SK-N-SH treated with all-trans-retinoic acid at 6 μM for 48 hours (cell line): ENCODE results near the gene PROM1.

ENCODE experiments used
- ATAC-seq: fragments of 200-7000 bp; cut with Tn5 transposase; 3 replicates; pipeline ENCODE4 v1.9.1; 2020; ENCODE audit warnings: mild to moderate bottlenecking, moderate library complexity
- ARNTL ChIP-seq: fragments of 450-650 bp; formaldehyde crosslinking; IDR thresholded peaks from 2 replicates; pipeline ENCODE4 v1.5.0; 2020; ENCODE audit warnings: low read depth, mild to moderate bottlenecking, moderate library complexity, borderline replicate concordance
- BACH2 ChIP-seq: fragments of 250-450 bp; sonication (Bioruptor Pico); IDR thresholded peaks from 2 replicates; pipeline ENCODE4 v1.9.0; 2021; ENCODE audit warnings: mild to moderate bottlenecking, borderline replicate concordance
- ESRRG ChIP-seq: fragments of 250-450 bp; sonication (Bioruptor Pico); IDR thresholded peaks from 2 replicates; pipeline ENCODE4 v1.6.1; 2021; ENCODE audit warnings: mild to moderate bottlenecking
- GLIS3 ChIP-seq: fragments of 250-450 bp; sonication (Bioruptor Pico); IDR thresholded peaks from 2 replicates; pipeline ENCODE4 v1.5.0; 2020; ENCODE audit warnings: mild to moderate bottlenecking, moderate library complexity
- ISL1 ChIP-seq: fragments of 250-450 bp; sonication (Bioruptor Pico); IDR thresholded peaks from 2 replicates; pipeline ENCODE4 v2.1.2; 2022; ENCODE audit warnings: mild to moderate bottlenecking, moderate library complexity
- OSR1 ChIP-seq: fragments of 250-450 bp; sonication (Bioruptor Pico); IDR thresholded peaks from 2 replicates; pipeline ENCODE4 v1.8.0; 2022; ENCODE audit warnings: moderate library complexity, mild to moderate bottlenecking, inconsistent platforms
- POU6F1 ChIP-seq: fragments of 250-450 bp; sonication (Bioruptor Pico); IDR thresholded peaks from 2 replicates; pipeline ENCODE4 v1.8.0; 2021; ENCODE audit warnings: low read depth, mild to moderate bottlenecking, moderate library complexity, borderline replicate concordance
- PPARA ChIP-seq: fragments of 250-450 bp; sonication (Bioruptor Pico); IDR thresholded peaks from 2 replicates; pipeline ENCODE4 v1.5.0; 2020; ENCODE audit warnings: mild to moderate bottlenecking, borderline replicate concordance
- SNAI2 ChIP-seq: fragments of 250-450 bp; sonication (Bioruptor Pico); IDR thresholded peaks from 2 replicates; pipeline ENCODE4 v1.5.0; 2020; ENCODE audit warnings: mild to moderate bottlenecking, moderate library complexity
- TCF4 ChIP-seq: fragments of 250-450 bp; sonication (Bioruptor Pico); IDR thresholded peaks from 2 replicates; pipeline ENCODE4 v1.8.0; 2021; ENCODE audit warnings: mild to moderate bottlenecking, moderate library complexity, borderline replicate concordance
- ZC3H10 ChIP-seq: fragments of 250-450 bp; sonication (Bioruptor Pico); IDR thresholded peaks from 2 replicates; pipeline ENCODE4 v1.5.1; 2021; ENCODE audit warnings: mild to moderate bottlenecking, moderate library complexity
- ZFP3 ChIP-seq: fragments of 250-450 bp; sonication (Bioruptor Pico); IDR thresholded peaks from 2 replicates; pipeline ENCODE4 v1.5.0; 2020; ENCODE audit warnings: mild to moderate bottlenecking, moderate library complexity
- ZFP30 ChIP-seq: fragments of 450-650 bp; formaldehyde crosslinking; IDR thresholded peaks from 2 replicates; pipeline ENCODE4 v1.5.0; 2022; ENCODE audit warnings: mild to moderate bottlenecking, moderate library complexity
- ZNF70 ChIP-seq: fragments of 450-650 bp; formaldehyde crosslinking; IDR thresholded peaks from 2 replicates; pipeline ENCODE4 v1.5.0; 2020; ENCODE audit warnings: mild to moderate bottlenecking, moderate library complexity
- ZNF8 ChIP-seq: fragments of 450-650 bp; formaldehyde crosslinking; IDR thresholded peaks from 2 replicates; pipeline ENCODE4 v1.5.0; 2020; ENCODE audit warnings: mild to moderate bottlenecking, moderate library complexity
- TF ChIP-seq, protein P1 (sequence below): fragments of 250-450 bp; sonication (Bioruptor Pico); IDR thresholded peaks from 2 replicates; pipeline ENCODE4 v1.5.1; 2020; ENCODE audit warnings: low read depth, mild to moderate bottlenecking, moderate library complexity
- TF ChIP-seq, protein P2 (sequence below): fragments of 250-450 bp; sonication (Bioruptor Pico); IDR thresholded peaks from 2 replicates; pipeline ENCODE4 v1.5.0; 2020; ENCODE audit warnings: mild to moderate bottlenecking, moderate library complexity
- TF ChIP-seq, protein P3 (sequence below): fragments of 250-450 bp; sonication (Bioruptor Pico); IDR thresholded peaks from 2 replicates; pipeline ENCODE4 v1.8.0; 2020; ENCODE audit warnings: mild to moderate bottlenecking, moderate library complexity, borderline replicate concordance
- TF ChIP-seq, protein P4 (sequence below): fragments of 250-450 bp; sonication (Bioruptor Pico); IDR thresholded peaks from 2 replicates; pipeline ENCODE4 v1.5.1; 2021; ENCODE audit warnings: mild to moderate bottlenecking, moderate library complexity

The PROM1 gene

GRCh38 chr4:16078195-16078760, 5.5 kb downstream of the PROM1 start:
- no peak for TF ChIP-seq ZNF70
- TF ChIP-seq, protein P1, sequence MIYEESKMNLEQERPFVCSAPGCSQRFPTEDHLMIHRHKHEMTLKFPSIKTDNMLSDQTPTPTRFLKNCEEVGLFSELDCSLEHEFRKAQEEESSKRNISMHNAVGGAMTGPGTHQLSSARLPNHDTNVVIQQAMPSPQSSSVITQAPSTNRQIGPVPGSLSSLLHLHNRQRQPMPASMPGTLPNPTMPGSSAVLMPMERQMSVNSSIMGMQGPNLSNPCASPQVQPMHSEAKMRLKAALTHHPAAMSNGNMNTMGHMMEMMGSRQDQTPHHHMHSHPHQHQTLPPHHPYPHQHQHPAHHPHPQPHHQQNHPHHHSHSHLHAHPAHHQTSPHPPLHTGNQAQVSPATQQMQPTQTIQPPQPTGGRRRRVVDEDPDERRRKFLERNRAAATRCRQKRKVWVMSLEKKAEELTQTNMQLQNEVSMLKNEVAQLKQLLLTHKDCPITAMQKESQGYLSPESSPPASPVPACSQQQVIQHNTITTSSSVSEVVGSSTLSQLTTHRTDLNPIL (CRISPR knock-in tag), result no peak
- no peak for TF ChIP-seq SNAI2
- TF ChIP-seq ARNTL, result no peak
- TF ChIP-seq ESRRG (CRISPR knock-in tag), result no peak
- TF ChIP-seq, protein P2, sequence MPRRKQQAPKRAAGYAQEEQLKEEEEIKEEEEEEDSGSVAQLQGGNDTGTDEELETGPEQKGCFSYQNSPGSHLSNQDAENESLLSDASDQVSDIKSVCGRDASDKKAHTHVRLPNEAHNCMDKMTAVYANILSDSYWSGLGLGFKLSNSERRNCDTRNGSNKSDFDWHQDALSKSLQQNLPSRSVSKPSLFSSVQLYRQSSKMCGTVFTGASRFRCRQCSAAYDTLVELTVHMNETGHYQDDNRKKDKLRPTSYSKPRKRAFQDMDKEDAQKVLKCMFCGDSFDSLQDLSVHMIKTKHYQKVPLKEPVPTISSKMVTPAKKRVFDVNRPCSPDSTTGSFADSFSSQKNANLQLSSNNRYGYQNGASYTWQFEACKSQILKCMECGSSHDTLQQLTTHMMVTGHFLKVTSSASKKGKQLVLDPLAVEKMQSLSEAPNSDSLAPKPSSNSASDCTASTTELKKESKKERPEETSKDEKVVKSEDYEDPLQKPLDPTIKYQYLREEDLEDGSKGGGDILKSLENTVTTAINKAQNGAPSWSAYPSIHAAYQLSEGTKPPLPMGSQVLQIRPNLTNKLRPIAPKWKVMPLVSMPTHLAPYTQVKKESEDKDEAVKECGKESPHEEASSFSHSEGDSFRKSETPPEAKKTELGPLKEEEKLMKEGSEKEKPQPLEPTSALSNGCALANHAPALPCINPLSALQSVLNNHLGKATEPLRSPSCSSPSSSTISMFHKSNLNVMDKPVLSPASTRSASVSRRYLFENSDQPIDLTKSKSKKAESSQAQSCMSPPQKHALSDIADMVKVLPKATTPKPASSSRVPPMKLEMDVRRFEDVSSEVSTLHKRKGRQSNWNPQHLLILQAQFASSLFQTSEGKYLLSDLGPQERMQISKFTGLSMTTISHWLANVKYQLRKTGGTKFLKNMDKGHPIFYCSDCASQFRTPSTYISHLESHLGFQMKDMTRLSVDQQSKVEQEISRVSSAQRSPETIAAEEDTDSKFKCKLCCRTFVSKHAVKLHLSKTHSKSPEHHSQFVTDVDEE (CRISPR knock-in tag), result no peak
- TF ChIP-seq, protein P3, sequence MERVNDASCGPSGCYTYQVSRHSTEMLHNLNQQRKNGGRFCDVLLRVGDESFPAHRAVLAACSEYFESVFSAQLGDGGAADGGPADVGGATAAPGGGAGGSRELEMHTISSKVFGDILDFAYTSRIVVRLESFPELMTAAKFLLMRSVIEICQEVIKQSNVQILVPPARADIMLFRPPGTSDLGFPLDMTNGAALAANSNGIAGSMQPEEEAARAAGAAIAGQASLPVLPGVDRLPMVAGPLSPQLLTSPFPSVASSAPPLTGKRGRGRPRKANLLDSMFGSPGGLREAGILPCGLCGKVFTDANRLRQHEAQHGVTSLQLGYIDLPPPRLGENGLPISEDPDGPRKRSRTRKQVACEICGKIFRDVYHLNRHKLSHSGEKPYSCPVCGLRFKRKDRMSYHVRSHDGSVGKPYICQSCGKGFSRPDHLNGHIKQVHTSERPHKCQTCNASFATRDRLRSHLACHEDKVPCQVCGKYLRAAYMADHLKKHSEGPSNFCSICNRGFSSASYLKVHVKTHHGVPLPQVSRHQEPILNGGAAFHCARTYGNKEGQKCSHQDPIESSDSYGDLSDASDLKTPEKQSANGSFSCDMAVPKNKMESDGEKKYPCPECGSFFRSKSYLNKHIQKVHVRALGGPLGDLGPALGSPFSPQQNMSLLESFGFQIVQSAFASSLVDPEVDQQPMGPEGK, result no peak
- no peak for TF ChIP-seq ZC3H10
- no peak for TF ChIP-seq OSR1 (CRISPR knock-in tag)
- no peak for TF ChIP-seq ZFP30 (CRISPR knock-in tag)
- TF ChIP-seq GLIS3 (CRISPR knock-in tag), result no peak
- TF ChIP-seq ISL1, result no peak
- TF ChIP-seq PPARA (CRISPR knock-in tag), result no peak
- TF ChIP-seq POU6F1 (CRISPR knock-in tag), result no peak
- TF ChIP-seq ZFP3 (CRISPR knock-in tag), result no peak
- no peak for TF ChIP-seq ZNF8
- TF ChIP-seq BACH2 (CRISPR knock-in tag), result no peak
- TF ChIP-seq TCF4 (CRISPR knock-in tag), result no peak
- TF ChIP-seq, protein P4, sequence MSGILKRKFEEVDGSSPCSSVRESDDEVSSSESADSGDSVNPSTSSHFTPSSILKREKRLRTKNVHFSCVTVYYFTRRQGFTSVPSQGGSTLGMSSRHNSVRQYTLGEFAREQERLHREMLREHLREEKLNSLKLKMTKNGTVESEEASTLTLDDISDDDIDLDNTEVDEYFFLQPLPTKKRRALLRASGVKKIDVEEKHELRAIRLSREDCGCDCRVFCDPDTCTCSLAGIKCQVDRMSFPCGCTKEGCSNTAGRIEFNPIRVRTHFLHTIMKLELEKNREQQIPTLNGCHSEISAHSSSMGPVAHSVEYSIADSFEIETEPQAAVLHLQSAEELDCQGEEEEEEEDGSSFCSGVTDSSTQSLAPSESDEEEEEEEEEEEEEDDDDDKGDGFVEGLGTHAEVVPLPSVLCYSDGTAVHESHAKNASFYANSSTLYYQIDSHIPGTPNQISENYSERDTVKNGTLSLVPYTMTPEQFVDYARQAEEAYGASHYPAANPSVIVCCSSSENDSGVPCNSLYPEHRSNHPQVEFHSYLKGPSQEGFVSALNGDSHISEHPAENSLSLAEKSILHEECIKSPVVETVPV (CRISPR knock-in tag), result no peak
- ATAC-seq, result no peak

GRCh38 chr4:16077786-16078185, 6.0 kb downstream of the PROM1 start:
- ATAC-seq, result no peak
- no peak for TF ChIP-seq ZNF8
- no peak for TF ChIP-seq SNAI2
- no peak for TF ChIP-seq ZFP30 (CRISPR knock-in tag)
- no peak for TF ChIP-seq POU6F1 (CRISPR knock-in tag)
- TF ChIP-seq, protein P3, result no peak
- no peak for TF ChIP-seq ARNTL
